Esophagus muscularis mucosa (tissue), 4 donors: ENCODE results near the gene RAE1. TPM values are rescaled to one million over a fixed set of nuclear protein-coding genes. Genes with fewer than 3 reads are reported as not detected.

ENCODE experiments used
- DNase-seq: peaks from one replicate; pipeline ENCODE4 v3.0.0-alpha.2; 2017; ENCODE audit errors: extremely low spot score
- H3K27ac ChIP-seq, 4 donors: fragments of 200-600 bp; sonication (generic); replicated peaks in 1 of 4; 1 replicate in 3 of 4; 2 replicates in 1 of 4; pipeline ENCODE4 v1.5.1; 2016 to 2019; ENCODE audit warnings: mild to moderate bottlenecking in 1 of 4
- H3K27me3 ChIP-seq, 4 donors: fragments of 200-600 bp; sonication (generic); one replicate each; pipeline versions ENCODE4 v1.5.1 to v1.6.0; 2016 to 2019
- H3K36me3 ChIP-seq, 4 donors: fragments of 200-600 bp; sonication (generic); one replicate each; pipeline ENCODE4 v1.5.1; 2016 to 2019
- H3K4me1 ChIP-seq, 4 donors: fragments of 200-600 bp; sonication (generic); one replicate each; pipeline ENCODE4 v1.5.1; 2016 to 2019
- H3K4me3 ChIP-seq, 4 donors: fragments of 200-600 bp; sonication (generic); 1 replicate in 2 of 4; 2 replicates in 2 of 4; pipeline ENCODE4 v1.5.1; 2016 to 2019; ENCODE audit warnings: mild to moderate bottlenecking in 4 of 4, moderate library complexity in 1 of 4
- H3K9me3 ChIP-seq, 4 donors: fragments of 200-600 bp; sonication (generic); 1 replicate in 3 of 4; 2 replicates in 1 of 4; pipeline ENCODE4 v1.5.1; 2016 to 2019
- EP300 ChIP-seq: sonication (generic); formaldehyde crosslinking; IDR thresholded peaks from one replicate; pipeline ENCODE4 v1.6.1; 2017; ENCODE audit warnings: antibody characterized with exemption
- POLR2A ChIP-seq: fragments of 450-650 bp; IDR thresholded peaks from one replicate; pipeline ENCODE4 v1.6.1; 2017; ENCODE audit warnings: antibody characterized with exemption, moderate library complexity, mild to moderate bottlenecking, low read depth
- POLR2AphosphoS5 ChIP-seq, 2 donors: sonication (generic); formaldehyde crosslinking; IDR thresholded peaks; one replicate each; pipeline ENCODE4 v1.6.1; 2017; ENCODE audit warnings: antibody characterized with exemption in 2 of 2
- WGBS: methylation state at CpG from one replicate; pipeline ENCODE4 v1.1.5; 2018; 5-methylcytosine and 5-hydroxymethylcytosine counted together
- intact Hi-C: fragments of 100-400 bp; cut with DNase I; formaldehyde crosslinking; loops from one replicate; pipeline ENCODE4 v1.15.1; 2023
- total RNA-seq, 4 donors: library from RNA; depleted of rRNA; stranded (reverse); fragments of >200 nt; gene quantifications; one replicate each; pipeline versions ENCODE4 v1.1.0 to v1.2.1, GENCODE V29; 2016
- TF ChIP-seq, protein P1 (sequence below), 3 experiments: fragments of 200-600 bp in 2 of 3; fragments of 450-650 bp in 1 of 3; sonication (generic) in 2 of 3; IDR thresholded peaks; one replicate each; pipeline ENCODE4 v1.5.1; 2017 to 2019; ENCODE audit warnings: antibody characterized with exemption in 3 of 3, mild to moderate bottlenecking in 2 of 3, moderate library complexity in 1 of 3

The RAE1 gene, protein sequence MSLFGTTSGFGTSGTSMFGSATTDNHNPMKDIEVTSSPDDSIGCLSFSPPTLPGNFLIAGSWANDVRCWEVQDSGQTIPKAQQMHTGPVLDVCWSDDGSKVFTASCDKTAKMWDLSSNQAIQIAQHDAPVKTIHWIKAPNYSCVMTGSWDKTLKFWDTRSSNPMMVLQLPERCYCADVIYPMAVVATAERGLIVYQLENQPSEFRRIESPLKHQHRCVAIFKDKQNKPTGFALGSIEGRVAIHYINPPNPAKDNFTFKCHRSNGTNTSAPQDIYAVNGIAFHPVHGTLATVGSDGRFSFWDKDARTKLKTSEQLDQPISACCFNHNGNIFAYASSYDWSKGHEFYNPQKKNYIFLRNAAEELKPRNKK
- total RNA-seq = 10 to 100 TPM; 15.0 to 24.1 (median 21.5) TPM

DNA sequence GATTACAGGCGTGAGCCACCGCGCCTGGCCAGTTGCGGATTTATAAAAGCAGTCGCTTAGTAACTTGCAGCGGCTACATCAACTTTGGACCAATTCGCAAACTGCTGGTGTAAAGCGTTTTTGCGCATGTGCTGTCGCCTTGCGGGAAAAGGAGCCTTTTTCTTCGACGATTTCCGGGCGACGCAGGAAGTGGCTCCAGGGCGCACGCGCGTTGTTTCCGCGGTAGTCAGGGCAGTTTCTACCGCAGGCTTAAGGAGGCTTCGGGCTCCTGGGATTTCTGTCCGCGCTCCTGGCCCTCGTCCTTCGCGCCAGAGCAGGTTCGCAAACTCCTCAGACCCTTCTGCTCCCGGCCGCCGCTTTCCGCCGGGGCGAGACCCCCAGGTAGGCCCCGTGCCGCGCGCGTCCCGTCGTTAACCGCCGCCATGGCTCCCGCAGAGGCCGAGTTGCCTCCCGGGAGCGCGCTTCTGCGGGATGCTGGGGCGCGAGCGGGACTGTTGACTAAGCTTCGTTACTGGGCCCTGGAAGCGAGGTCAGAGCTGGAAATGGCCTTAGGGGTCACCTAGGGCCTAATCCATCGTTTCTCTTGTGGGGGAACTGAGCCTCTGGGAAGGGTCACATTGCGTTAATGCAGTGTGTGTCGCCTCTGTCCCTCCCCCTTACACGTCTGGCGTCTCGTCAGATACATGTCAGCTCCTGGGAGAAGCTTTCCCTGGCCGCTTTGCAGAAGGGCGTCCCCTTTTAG is at the start of gene RAE1:
Gene RAE1, plus strand, starts transcription at position 214 of the 742 bp plus-strand sequence. CDS start 2,784 bp downstream, outside the sequence.
- intact Hi-C loops = no loop called here
- H3K27me3 ChIP-seq = peaks cover 0 to 16% (median 0%) of the 10 kb centered on the region in 4 donors
- 0% methylated on average over 22 of the region's 64 CpGs for WGBS

DNA sequence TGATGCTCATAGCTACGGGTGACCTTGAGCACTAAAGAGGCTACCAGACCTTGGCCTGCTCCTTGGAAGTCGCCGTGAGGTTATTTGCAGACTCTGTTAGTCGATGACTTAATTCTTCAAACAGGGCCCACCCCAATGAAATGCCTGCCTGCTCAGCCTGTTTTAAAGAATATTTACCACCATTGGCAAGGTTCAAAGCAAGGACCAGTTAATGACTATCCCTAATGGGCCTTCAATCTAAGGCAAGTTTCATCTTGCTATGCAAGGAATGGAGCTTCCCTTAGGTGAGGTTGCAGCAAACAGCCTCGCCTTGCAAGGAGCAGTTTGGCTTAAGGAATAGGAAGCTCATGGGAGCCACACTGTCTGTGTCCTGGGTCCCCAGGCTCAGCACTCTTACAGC is 44.3 kb upstream of the RAE1 start:
- Histone ChIP-seq H3K9me3 (no peaks in the 10 kb centered on the region), H3K27me3 (no peaks in the 10 kb centered on the region), H3K4me3 (no peak overlapping the region), H3K36me3 (no peaks in the 10 kb centered on the region), H3K27ac (no peak overlapping the region), H3K4me1 (no peaks in the 10 kb centered on the region)
- TF ChIP-seq EP300 (no peak), POLR2AphosphoS5 (IDR thresholded peaks at IDR 0.05) (no peak), POLR2A (no peak)
- TF ChIP-seq, protein P1, sequence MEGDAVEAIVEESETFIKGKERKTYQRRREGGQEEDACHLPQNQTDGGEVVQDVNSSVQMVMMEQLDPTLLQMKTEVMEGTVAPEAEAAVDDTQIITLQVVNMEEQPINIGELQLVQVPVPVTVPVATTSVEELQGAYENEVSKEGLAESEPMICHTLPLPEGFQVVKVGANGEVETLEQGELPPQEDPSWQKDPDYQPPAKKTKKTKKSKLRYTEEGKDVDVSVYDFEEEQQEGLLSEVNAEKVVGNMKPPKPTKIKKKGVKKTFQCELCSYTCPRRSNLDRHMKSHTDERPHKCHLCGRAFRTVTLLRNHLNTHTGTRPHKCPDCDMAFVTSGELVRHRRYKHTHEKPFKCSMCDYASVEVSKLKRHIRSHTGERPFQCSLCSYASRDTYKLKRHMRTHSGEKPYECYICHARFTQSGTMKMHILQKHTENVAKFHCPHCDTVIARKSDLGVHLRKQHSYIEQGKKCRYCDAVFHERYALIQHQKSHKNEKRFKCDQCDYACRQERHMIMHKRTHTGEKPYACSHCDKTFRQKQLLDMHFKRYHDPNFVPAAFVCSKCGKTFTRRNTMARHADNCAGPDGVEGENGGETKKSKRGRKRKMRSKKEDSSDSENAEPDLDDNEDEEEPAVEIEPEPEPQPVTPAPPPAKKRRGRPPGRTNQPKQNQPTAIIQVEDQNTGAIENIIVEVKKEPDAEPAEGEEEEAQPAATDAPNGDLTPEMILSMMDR (IDR thresholded peaks at IDR 0.05) = no peak
- intact Hi-C loops = no loop called here
- WGBS = 89% methylated on average over 5 of the region's 5 CpGs
- DNase-seq = no peak

More for the DNA sequence above, at the start of gene RAE1:
- peak within 1 kb of the TSS; percentile 83 to 96 (median 85) for H3K4me3 ChIP-seq
- no peaks in the 10 kb centered on the region for H3K9me3 ChIP-seq
- peak within 1 kb of the TSS; percentile 85 to 93 (median 86) for H3K27ac ChIP-seq
- H3K4me1 ChIP-seq = peaks cover 9 to 25% (median 17%) of the 10 kb centered on the region in 4 donors
- H3K36me3 ChIP-seq = peaks cover 0 to 29% (median 11%) of the 10 kb centered on the region in 4 donors
- DNase-seq = peak; percentile 97
- TF ChIP-seq POLR2AphosphoS5 (IDR thresholded peaks at IDR 0.05) (peak; percentile 86 to 93), EP300 (no peak), POLR2A (peak; percentile 21)
- TF ChIP-seq, protein P1 (IDR thresholded peaks at IDR 0.05) = no peak

DNA sequence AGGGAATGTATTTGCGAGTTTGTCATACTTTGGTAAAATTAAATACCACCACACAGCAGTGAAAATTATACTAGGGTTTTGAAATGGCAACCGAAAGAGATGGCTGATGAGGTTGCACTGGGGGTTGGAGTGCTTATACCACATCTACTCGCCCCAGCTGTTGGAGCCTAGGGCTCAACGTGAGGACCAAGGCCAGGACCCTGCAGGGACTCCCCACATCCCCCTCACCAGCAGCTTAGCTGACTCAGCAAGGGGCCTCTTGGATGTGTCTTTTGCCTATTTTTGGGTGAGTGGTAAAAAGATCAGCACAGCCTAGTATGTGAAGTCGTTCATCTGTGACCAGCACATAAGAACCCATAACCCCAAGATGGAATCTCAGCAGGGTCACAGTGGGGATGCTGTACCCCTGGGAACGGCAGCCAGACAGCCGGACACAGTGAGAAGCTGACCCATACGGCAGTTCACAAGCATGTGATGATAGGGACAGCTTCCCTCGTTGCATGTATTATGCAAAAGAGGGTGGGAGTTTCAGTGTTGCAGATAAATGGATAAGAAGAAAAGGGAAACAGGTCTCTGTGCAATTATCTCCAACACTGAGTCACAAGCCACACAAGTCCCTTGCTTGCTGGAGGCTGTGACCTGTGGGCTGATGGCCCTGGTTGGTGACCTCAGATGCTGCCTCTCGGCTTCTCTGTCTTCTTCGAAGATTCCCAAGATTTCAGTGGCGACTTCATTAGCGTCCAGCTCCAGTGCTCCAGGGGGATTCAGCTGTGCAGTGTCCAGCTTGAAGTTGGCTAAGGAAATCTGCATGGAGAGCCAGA is 42.4 kb upstream of the RAE1 start:
- Histone ChIP-seq H3K9me3 (no peaks in the 10 kb centered on the region), H3K36me3 (no peaks in the 10 kb centered on the region), H3K27me3 (no peaks in the 10 kb centered on the region), H3K27ac (no peak overlapping the region), H3K4me1 (no peaks in the 10 kb centered on the region), H3K4me3 (no peak overlapping the region)
- DNase-seq = no peak
- TF ChIP-seq, protein P1 (IDR thresholded peaks at IDR 0.05) = no peak
- intact Hi-C loops = no loop called here
- 65% methylated on average over 13 of the region's 13 CpGs for WGBS

DNA sequence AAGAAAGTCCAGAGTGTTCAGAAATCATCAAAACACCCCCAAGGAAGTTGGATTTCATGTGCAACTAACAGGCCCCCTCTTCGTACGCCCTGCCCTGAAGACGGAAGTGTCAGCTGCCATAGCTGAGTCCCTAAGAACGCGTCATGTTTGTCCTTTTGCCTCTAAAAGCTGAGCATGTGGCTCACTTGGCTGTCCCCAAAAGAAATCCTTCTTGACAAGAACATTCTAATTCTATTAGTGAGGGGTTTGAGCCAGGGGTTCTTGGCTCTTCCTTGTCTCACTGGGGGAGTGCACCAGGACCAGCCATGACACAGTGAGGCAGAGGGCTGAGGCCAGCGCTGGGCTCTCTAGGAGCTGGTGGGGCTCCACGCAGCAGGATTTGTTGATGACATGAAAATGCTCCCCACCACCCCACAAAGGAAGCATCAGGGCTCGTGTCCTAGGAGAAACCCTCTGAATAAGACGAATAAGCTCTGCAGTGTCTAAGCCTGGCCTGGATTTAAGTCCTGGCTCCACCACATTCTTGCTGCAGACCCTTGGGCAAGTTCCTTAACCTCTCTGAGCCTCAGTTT is 41.4 kb upstream of the RAE1 start:
- Histone ChIP-seq H3K4me3 (no peak overlapping the region), H3K27me3 (no peaks in the 10 kb centered on the region), H3K4me1 (no peaks in the 10 kb centered on the region), H3K9me3 (no peaks in the 10 kb centered on the region), H3K36me3 (no peaks in the 10 kb centered on the region), H3K27ac (no peak overlapping the region)
- DNase-seq = no peak
- 85% methylated on average over 9 of the region's 9 CpGs for WGBS
- TF ChIP-seq POLR2A = no peak
- no peak for TF ChIP-seq EP300
- TF ChIP-seq POLR2AphosphoS5 (IDR thresholded peaks at IDR 0.05) = no peak
- TF ChIP-seq, protein P1 (IDR thresholded peaks at IDR 0.05) = no peak
- intact Hi-C loops = no loop called here
